Naive thymus-derived CD4-positive, alpha-beta T cell (primary cell): Measurements from ENCODE around the gene FNTB. TPM values are rescaled to one million over a fixed set of nuclear protein-coding genes. Genes with fewer than 3 reads are reported as not detected.

Experiments used
- ATAC-seq: fragments of 150-1000 bp; cut with Tn5 transposase; 2 replicates; pipeline ENCODE4 v1.10.0; 2021; ENCODE audit warnings: mild to moderate bottlenecking, moderate library complexity
- CTCF ChIA-PET: fragments of 350-600 bp; sonication (Branson Sonifier 250); formaldehyde crosslinking; loops from one replicate; lab custom pipeline; 2021; ENCODE audit warnings: antibody characterized with exemption; lab: Charles Lee
- POLR2A ChIA-PET: fragments of 350-600 bp; sonication (Branson Sonifier 250); formaldehyde crosslinking; loops from one replicate; lab custom pipeline; 2021; ENCODE audit warnings: antibody characterized with exemption, inconsistent platforms; lab: Charles Lee
- DNase-seq, 9 donors: peaks; one replicate each; pipeline versions ENCODE4 v3.0.0 to v3.0.0-alpha.2; 2020 to 2022; ENCODE audit warnings: mixed read lengths in 1 of 9
- H3K27ac ChIP-seq: one replicate; pipeline ENCODE4 v1.7.0; 2013; ENCODE audit warnings: mild to moderate bottlenecking, low read depth, low read length, moderate library complexity
- H3K27me3 ChIP-seq, 2 donors: one replicate each; pipeline ENCODE4 v1.7.0; 2013; ENCODE audit warnings: low read length in 2 of 2, mild to moderate bottlenecking in 2 of 2, moderate library complexity in 2 of 2; ENCODE audit not compliant: control insufficient read depth in 2 of 2, insufficient read depth in 2 of 2
- H3K36me3 ChIP-seq, 3 experiments: 1 replicate in 2 of 3; 2 replicates in 1 of 3; pipeline ENCODE4 v1.7.0; 2013; ENCODE audit warnings: low read length in 3 of 3, mild to moderate bottlenecking in 3 of 3, moderate library complexity in 1 of 3; ENCODE audit not compliant: insufficient read depth in 3 of 3, control insufficient read depth in 2 of 3
- H3K4me1 ChIP-seq, 2 donors: one replicate each; pipeline ENCODE4 v1.7.0; 2013; ENCODE audit warnings: low read length in 2 of 2, mild to moderate bottlenecking in 2 of 2, moderate library complexity in 1 of 2; ENCODE audit not compliant: control insufficient read depth in 2 of 2, insufficient read depth in 2 of 2
- H3K4me3 ChIP-seq: 2 replicates; pipeline ENCODE4 v1.7.0; 2013; ENCODE audit warnings: mild to moderate bottlenecking, low read length
- H3K9me3 ChIP-seq, 3 experiments: 1 replicate in 2 of 3; 2 replicates in 1 of 3; pipeline ENCODE4 v1.7.0; 2013; ENCODE audit warnings: low read length in 3 of 3; ENCODE audit not compliant: control insufficient read depth in 2 of 3
- H3K27ac Mint-ChIP-seq, 9 donors: one replicate each; pipeline ENCODE4 v1.8.0; 2020 to 2022; ENCODE audit warnings: mixed read lengths in 9 of 9, mild to moderate bottlenecking in 8 of 9, moderate library complexity in 5 of 9, inconsistent platforms in 2 of 9
- H3K27me3 Mint-ChIP-seq, 5 donors: one replicate each; pipeline ENCODE4 v1.8.0; 2021 to 2022; ENCODE audit warnings: mixed read lengths in 5 of 5, mild to moderate bottlenecking in 1 of 5
- H3K36me3 Mint-ChIP-seq, 5 donors: one replicate each; pipeline ENCODE4 v1.8.0; 2020 to 2022; ENCODE audit warnings: mixed read lengths in 5 of 5, mild to moderate bottlenecking in 3 of 5, inconsistent platforms in 1 of 5
- H3K4me1 Mint-ChIP-seq, 7 donors: one replicate each; pipeline ENCODE4 v1.8.0; 2020 to 2022; ENCODE audit warnings: mixed read lengths in 7 of 7, mild to moderate bottlenecking in 3 of 7, inconsistent platforms in 1 of 7
- H3K4me3 Mint-ChIP-seq, 10 donors: one replicate each; pipeline ENCODE4 v1.8.0; 2020 to 2022; ENCODE audit warnings: mild to moderate bottlenecking in 10 of 10, mixed read lengths in 10 of 10, moderate library complexity in 6 of 10, inconsistent platforms in 2 of 10
- H3K9me3 Mint-ChIP-seq, 11 donors: one replicate each; pipeline ENCODE4 v1.8.0; 2020 to 2022; ENCODE audit warnings: mixed read lengths in 11 of 11, mild to moderate bottlenecking in 4 of 11, inconsistent platforms in 1 of 11, moderate library complexity in 1 of 11
- intact Hi-C, 2 donors: fragments of 100-400 bp; cut with micrococcal nuclease; formaldehyde crosslinking; loops; one replicate each; pipeline ENCODE4 v1.15.1; 2023
- polyA plus RNA-seq, 2 donors: library from polyadenylated mRNA; unstranded; fragments of 300-500 nt; fragmentation: Illumina TruSeq; gene quantifications; one replicate each; pipeline ENCODE4 v1.2.3, GENCODE V29; 2021
- total RNA-seq, 6 experiments: library from RNA in 5 of 6; stranded (reverse) in 5 of 6; gene quantifications; 1 replicate in 5 of 6; 2 replicates in 1 of 6; pipeline ENCODE4 v1.2.3 and lab custom pipeline; 2021 to 2026

FNTB gene
- total and polyA plus RNA-seq, 7 experiments from 2014 or later, result 4.0 to 19.7 (median 11.3) TPM

DNA sequence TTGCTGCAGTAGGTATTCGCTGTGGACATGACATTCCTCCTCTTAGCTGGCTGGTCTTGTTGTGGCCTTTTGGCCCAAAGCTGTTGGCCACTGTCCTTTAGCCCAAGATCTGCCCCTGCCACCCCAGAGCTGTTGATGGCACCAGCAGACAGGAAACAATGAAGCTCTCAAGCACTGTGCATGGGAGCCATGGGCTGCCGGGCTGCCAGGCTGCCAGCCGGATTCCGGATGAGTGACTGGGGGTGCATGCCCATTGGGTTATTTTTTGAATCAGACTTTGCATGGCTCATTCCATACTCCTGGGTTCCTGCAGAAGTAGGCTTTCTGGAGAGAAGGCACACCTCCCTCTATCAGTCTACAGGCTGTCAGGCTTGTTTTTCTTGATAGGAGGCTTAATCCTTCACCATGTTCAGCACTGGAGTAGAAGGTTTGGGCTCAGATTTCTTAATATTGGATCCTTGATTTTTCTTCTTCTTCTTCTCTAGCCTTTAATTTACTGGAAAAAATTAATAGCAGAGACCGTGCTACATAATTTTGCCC lies 83.2 kb downstream of the FNTB start:
- Mint-ChIP-seq H3K4me1 (peaks cover 6 to 19% (median 13%) of the 10 kb centered on the region in 7 donors), H3K4me3 (no peak overlapping the region), H3K27ac (peak overlapping the region in 2 of 9 donors; percentile 21 to 65), H3K36me3 (peaks cover 12 to 61% (median 22%) of the 10 kb centered on the region in 5 donors), H3K27me3 (no peaks in the 10 kb centered on the region), H3K9me3 (no peaks in the 10 kb centered on the region)
- intact Hi-C loops, result no loop called here
- Histone ChIP-seq H3K27ac (no peak overlapping the region), H3K27me3 (no peaks in the 10 kb centered on the region), H3K36me3 (peaks cover 0 to 73% (median 6%) of the 10 kb centered on the region in 3 experiments), H3K4me1 (no peaks in the 10 kb centered on the region), H3K4me3 (no peak overlapping the region), H3K9me3 (no peaks in the 10 kb centered on the region)
- DNase-seq, result no peak
- POLR2A ChIA-PET, result no interaction called here
- CTCF ChIA-PET, result no interaction called here
- ATAC-seq, result no peak

DNA sequence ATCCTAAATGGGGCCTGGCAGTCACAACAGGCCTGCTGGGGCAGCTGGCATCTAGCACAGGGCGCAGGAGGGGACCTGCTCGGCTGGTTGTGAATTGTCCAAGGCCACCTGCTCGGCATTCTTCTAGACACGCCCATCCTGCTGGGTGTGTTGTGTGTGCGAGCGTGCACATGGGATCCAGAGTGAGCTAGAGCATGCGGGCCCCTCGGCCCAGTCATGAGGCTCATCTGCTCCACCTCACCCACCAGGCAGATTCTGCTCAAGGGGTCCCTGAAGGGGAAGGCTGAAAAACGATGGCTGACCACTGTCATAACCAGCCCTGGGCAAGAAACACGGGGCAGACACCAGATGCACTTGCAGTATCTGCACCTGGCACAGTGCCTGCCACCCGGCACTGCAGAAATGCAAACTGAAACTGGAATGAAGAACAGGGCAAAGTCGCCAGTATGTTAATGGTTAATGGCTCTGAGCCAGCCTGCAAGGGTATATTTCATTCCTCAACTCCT lies 83.8 kb downstream of the FNTB start:
- Histone ChIP-seq H3K4me1 (no peaks in the 10 kb centered on the region), H3K27ac (no peak overlapping the region), H3K27me3 (no peaks in the 10 kb centered on the region), H3K9me3 (no peaks in the 10 kb centered on the region), H3K36me3 (peaks cover 0 to 68% (median 6%) of the 10 kb centered on the region in 3 experiments), H3K4me3 (no peak overlapping the region)
- intact Hi-C loops, result no loop called here
- Mint-ChIP-seq H3K27ac (no peak overlapping the region), H3K36me3 (peaks cover 10 to 61% (median 20%) of the 10 kb centered on the region in 5 donors), H3K4me1 (peaks cover 12 to 25% (median 19%) of the 10 kb centered on the region in 7 donors), H3K4me3 (no peak overlapping the region), H3K27me3 (no peaks in the 10 kb centered on the region), H3K9me3 (no peaks in the 10 kb centered on the region)
- DNase-seq (no peak), ATAC-seq (no peak)
- ChIA-PET CTCF (no interaction called here), POLR2A (no interaction called here)

DNA sequence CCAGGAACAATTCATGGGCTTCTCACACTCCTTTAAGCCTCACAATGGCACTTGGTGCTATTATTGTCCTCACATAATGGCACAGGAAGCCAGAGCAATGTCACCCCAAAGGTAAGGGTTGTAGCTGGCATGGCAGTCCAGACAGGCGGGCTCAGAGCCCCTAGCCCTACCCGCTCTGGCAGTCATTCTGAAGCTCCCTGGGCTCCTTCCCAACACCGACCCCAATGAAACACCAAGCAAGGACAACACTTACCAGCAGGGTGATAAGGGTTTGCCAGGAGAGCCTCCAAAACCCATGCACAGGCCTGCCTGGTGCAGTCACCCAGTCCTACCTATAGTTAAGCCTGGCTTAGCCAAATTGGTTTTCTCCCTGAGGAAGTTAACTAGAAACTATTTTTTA lies 84.8 kb downstream of the FNTB start:
- ChIA-PET POLR2A (interaction anchor here (0.5 kb wide), 1 partner anchor 1670 kb away, joined by 3 read pairs; no protein-coding TSS in a partner anchor), CTCF (interaction anchor here (0.6 kb wide), 1 partner anchor 33 kb away, joined by 3 read pairs; no protein-coding TSS in a partner anchor)
- H3K9me3 Mint-ChIP-seq, result no peaks in the 10 kb centered on the region
- Histone ChIP-seq H3K36me3 (peaks cover 0 to 68% (median 7%) of the 10 kb centered on the region in 3 experiments), H3K4me3 (no peak overlapping the region), H3K27me3 (no peaks in the 10 kb centered on the region), H3K9me3 (no peaks in the 10 kb centered on the region), H3K4me1 (no peaks in the 10 kb centered on the region), H3K27ac (no peak overlapping the region)
- H3K36me3 Mint-ChIP-seq, result peaks cover 10 to 61% (median 22%) of the 10 kb centered on the region in 5 donors
- H3K4me1 Mint-ChIP-seq, result peaks cover 17 to 34% (median 23%) of the 10 kb centered on the region in 7 donors
- no peaks in the 10 kb centered on the region for H3K27me3 Mint-ChIP-seq
- H3K27ac Mint-ChIP-seq, result peak overlapping the region in 1 of 9 donors; percentile 45
- DNase-seq (no peak), ATAC-seq (no peak)
- intact Hi-C loops, result no loop called here
- H3K4me3 Mint-ChIP-seq, result no peak overlapping the region

DNA sequence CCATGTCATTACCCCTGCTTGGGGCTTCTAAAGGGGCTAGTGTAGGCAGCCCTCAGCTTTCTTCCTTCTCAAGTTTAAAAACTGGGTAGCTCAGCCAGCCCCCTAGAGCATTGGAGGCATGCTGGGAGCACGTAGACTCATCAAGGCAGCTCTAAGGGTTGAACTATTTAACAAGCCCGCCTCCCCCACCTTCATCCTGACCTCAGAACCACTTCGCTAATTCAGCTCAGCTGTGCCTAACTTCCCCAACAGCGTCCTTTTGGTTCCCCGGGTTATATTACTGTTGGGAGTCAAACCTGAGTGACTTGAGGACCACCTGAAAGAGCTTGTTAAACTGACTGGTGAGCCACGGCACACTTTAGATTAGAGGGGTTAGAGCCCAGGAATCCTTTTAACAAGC lies 85.6 kb downstream of the FNTB start:
- CTCF ChIA-PET, result no interaction called here
- H3K36me3 ChIP-seq, result peaks cover 0 to 74% (median 11%) of the 10 kb centered on the region in 3 experiments

DNA sequence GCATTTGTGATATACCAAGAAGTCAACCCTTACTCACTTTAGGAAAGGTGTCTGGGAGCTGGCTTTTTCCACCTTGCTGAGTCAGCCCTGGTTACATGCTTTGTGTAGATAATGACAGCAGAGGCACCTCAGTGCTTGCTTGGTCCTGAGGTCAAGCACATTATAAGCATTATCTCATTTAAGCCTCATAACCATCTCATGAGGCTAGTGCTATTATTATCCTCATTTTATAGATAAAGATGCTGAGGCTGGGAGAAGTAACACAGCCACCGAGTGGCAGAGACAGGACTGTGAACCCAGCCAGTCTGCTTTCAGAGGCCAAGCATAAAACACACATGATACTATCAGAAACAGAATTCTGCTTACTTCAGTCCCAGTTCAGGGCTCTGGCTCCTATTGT lies 86.2 kb downstream of the FNTB start:
- ChIA-PET POLR2A (interaction anchor here (1.6 kb wide), 1 partner anchor 28 kb away, joined by 5 read pairs; no protein-coding TSS in a partner anchor), CTCF (no interaction called here)
- DNase-seq (no peak), ATAC-seq (no peak)
- intact Hi-C loops, result no loop called here
- H3K27ac Mint-ChIP-seq, result peak overlapping the region in 4 of 9 donors; percentile 56 to 62 (median 60)
- H3K27ac ChIP-seq, result no peak overlapping the region
- no peak overlapping the region for H3K4me3 ChIP-seq
- peaks cover 0 to 74% (median 11%) of the 10 kb centered on the region in 3 experiments for H3K36me3 ChIP-seq
- H3K9me3 Mint-ChIP-seq, result no peaks in the 10 kb centered on the region
- no peaks in the 10 kb centered on the region for H3K27me3 Mint-ChIP-seq
- no peaks in the 10 kb centered on the region for H3K27me3 ChIP-seq
- H3K4me1 ChIP-seq, result no peaks in the 10 kb centered on the region
- H3K4me1 Mint-ChIP-seq, result peaks cover 17 to 37% (median 25%) of the 10 kb centered on the region in 7 donors
- H3K36me3 Mint-ChIP-seq, result peaks cover 9 to 64% (median 23%) of the 10 kb centered on the region in 5 donors
- H3K9me3 ChIP-seq, result no peaks in the 10 kb centered on the region
- H3K4me3 Mint-ChIP-seq, result no peak overlapping the region

More for the DNA sequence above, 85.6 kb downstream of the FNTB start:
- Mint-ChIP-seq H3K27ac (peak overlapping the region in 4 of 9 donors; percentile 12 to 76 (median 50)), H3K36me3 (peaks cover 12 to 63% (median 24%) of the 10 kb centered on the region in 5 donors), H3K9me3 (no peaks in the 10 kb centered on the region), H3K4me1 (peaks cover 17 to 37% (median 24%) of the 10 kb centered on the region in 7 donors), H3K27me3 (no peaks in the 10 kb centered on the region), H3K4me3 (no peak overlapping the region)
- intact Hi-C loops, result no loop called here
- ATAC-seq (no peak), DNase-seq (no peak)
- H3K4me1 ChIP-seq, result no peaks in the 10 kb centered on the region
- POLR2A ChIA-PET, result no interaction called here
- no peaks in the 10 kb centered on the region for H3K9me3 ChIP-seq
- no peak overlapping the region for H3K27ac ChIP-seq
- H3K4me3 ChIP-seq, result no peak overlapping the region
- H3K27me3 ChIP-seq, result no peaks in the 10 kb centered on the region

DNA sequence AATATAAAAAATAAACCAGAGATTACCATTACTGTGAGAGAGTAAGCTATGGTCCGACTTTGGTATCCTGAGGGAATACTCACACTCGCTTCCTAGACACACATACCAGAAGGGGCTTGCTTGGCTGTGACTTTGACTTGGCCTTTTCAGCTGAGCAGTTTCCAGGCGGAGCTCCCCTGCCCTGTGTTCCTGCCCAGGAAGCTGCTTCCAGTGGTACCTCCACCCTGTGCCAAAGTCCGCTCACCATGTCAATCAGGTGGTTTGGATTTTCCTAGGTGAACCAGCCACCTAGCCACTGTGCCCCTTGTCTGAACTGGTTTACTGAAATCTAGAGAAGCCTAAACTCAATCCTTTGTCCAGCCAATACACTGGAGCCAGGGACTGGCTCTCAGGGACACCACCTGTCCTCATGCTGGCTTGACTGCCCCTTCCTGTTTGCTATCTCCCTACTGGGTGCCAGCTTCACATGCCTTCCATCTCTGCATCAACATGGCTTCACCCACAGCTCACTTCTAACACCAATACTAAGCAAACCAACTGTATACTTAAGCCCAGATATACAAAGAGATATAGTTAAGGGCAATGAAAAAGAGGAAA lies 87.0 kb downstream of the FNTB start:
- Mint-ChIP-seq H3K27me3 (no peaks in the 10 kb centered on the region), H3K36me3 (peaks cover 9 to 58% (median 18%) of the 10 kb centered on the region in 5 donors), H3K4me1 (peaks cover 17 to 39% (median 25%) of the 10 kb centered on the region in 7 donors), H3K27ac (peak overlapping the region in 6 of 9 donors; percentile 39 to 78 (median 62)), H3K9me3 (no peaks in the 10 kb centered on the region), H3K4me3 (peak overlapping the region in 1 of 10 donors; percentile 10)
- H3K4me3 ChIP-seq, result no peak overlapping the region
- intact Hi-C loops, result no loop called here
- no peaks in the 10 kb centered on the region for H3K27me3 ChIP-seq
- ATAC-seq (no peak), DNase-seq (no peak)
- H3K27ac ChIP-seq, result no peak overlapping the region
- H3K36me3 ChIP-seq, result peaks cover 0 to 72% (median 11%) of the 10 kb centered on the region in 3 experiments
- ChIA-PET CTCF (no interaction called here), POLR2A (interaction anchor here (1.6 kb wide), 1 partner anchor 28 kb away, joined by 5 read pairs; no protein-coding TSS in a partner anchor)
- H3K4me1 ChIP-seq, result no peaks in the 10 kb centered on the region
- H3K9me3 ChIP-seq, result no peaks in the 10 kb centered on the region
